GM12874 (cell line): ENCODE results near the gene CACNG5.

Experiments
- TF ChIP-seq, protein P1 (sequence below): IDR thresholded peaks from 2 replicates; pipeline ENCODE4 v1.5.1; 2011; ENCODE audit warnings: low read depth, mild to moderate bottlenecking, control low read depth, low read length, moderate library complexity; ENCODE audit not compliant: insufficient read depth

The CACNG5 gene

DNA sequence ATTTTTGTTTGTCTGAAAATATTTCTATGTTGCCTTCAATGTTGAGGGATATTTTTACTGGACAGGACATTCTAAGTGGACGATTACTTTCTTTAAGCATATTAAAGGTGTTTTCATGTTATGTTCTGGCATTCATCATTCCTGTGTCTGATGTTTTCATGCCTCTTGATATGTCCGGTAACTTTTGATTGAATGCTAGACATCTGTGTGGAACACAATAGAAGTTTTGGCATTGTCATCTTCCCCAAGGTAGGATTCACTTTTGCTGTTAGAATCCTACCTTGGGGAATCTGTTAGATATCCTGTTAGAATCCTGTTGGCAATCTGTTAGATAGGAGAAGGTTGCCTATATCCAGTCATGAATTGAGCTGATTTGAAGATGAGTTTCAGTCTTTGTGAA is 28.9 kb downstream of the CACNG5 start:
- TF ChIP-seq, protein P1, sequence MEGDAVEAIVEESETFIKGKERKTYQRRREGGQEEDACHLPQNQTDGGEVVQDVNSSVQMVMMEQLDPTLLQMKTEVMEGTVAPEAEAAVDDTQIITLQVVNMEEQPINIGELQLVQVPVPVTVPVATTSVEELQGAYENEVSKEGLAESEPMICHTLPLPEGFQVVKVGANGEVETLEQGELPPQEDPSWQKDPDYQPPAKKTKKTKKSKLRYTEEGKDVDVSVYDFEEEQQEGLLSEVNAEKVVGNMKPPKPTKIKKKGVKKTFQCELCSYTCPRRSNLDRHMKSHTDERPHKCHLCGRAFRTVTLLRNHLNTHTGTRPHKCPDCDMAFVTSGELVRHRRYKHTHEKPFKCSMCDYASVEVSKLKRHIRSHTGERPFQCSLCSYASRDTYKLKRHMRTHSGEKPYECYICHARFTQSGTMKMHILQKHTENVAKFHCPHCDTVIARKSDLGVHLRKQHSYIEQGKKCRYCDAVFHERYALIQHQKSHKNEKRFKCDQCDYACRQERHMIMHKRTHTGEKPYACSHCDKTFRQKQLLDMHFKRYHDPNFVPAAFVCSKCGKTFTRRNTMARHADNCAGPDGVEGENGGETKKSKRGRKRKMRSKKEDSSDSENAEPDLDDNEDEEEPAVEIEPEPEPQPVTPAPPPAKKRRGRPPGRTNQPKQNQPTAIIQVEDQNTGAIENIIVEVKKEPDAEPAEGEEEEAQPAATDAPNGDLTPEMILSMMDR = no peak

DNA sequence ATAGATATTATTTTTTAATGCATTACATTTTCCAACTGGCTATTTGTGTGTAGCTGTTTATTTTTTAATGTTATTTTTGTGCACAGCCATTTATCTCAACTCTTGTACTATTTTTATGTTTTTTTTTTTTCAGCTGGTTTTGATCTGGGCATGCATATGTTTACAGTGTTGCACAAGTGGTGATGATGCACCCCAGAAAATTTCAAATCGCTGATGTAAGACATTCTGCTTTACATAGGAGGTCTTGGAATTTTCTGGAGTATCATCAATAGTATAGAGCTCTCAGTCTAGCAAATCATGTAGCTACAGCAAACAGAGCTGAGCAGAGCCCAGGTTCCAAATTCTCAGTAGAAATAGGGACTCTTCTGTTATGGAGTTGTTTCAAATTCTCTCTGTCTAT is 30.2 kb downstream of the CACNG5 start:
- TF ChIP-seq, protein P1 = no peak

DNA sequence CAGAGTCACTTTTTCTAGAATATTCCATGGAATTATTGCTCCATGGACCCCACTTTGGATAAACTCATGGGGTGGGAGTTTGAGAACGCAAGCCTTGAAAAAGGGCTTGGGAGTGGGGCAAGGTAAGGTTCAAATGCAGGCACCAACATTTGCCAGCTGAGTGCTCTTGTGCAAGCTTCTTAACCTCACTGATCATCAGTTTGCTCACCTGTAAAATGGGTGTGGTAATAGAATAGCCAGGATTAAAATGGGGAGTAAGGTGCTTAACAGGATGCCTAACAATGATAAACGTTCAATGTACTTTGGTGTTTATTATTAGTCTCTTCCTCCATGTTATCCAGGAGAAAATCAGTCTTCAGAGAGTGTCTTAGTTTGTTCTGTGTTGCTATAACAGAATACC is 39.0 kb downstream of the CACNG5 start:
- TF ChIP-seq, protein P1 = no peak

DNA sequence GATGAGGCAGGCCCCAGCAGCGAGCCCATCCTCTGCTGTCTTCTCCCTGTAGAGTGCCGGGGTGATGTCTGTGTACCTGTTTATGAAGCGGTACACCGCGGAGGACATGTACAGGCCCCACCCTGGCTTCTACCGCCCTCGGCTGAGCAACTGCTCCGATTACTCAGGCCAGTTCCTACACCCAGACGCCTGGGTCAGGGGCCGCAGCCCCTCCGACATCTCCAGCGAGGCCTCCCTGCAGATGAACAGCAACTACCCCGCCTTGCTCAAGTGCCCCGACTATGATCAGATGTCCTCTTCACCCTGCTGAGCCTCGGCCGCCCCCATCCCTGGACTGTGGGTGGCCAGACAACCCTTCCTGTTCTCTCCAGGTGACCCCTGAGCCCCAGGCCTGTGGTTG is 50.0 kb downstream of the CACNG5 start:
- TF ChIP-seq, protein P1 = no peak

DNA sequence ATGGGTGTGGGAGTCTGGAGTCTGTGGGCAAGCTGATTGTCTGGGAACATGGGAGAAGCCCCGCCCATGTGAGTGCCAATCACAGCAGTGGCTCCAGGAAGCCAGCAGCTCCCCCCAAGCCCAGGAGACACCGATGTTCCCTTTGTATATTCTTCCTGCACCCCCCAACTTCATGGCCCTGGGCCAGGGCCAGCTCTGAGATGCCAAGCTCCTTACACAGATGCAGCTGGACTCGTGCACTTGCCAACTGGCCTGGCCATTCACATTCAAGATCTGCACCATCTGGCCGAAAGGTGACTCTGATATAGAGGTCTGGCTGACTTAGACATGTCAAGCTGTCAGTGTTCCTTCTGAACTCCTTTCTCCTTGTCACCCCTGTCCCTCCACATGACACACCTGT is 50.5 kb downstream of the CACNG5 start:
- TF ChIP-seq, protein P1 = no peak

DNA sequence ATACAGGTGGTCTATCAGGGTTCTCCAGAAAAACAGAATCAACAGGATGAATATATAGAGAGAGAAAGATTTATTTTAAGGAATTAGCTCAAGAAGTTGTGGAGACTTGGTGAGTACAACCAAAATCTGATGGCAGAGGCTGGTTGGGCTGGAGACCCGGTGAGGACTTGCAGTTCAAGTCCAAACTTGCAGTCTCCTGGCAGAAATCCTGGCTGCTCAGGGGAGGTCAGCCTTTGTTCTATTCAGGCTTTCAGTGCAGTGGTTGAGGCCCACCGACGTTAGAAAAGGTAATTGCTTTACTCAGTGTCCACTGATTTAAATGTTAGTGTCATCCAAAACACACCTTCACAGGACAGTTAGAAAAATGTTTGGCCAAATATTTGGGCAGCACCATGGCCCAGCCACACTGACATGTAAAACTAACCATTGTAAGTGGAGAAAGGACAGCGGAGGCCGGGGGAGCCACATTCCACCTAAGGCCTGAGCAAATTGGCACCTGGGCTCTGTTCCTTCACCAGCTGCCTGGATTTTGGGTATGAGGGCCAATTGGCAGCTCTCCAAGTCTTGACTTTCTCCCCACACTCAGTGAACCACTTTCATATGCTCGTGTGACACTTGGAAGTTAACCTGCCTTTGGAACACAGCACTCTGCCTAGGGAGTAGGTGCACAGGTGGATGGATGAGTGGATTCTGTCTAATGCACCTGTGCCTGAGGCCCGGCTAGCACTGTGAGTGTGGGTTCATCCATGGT is 54.7 kb downstream of the CACNG5 start:
- TF ChIP-seq, protein P1 = no peak

DNA sequence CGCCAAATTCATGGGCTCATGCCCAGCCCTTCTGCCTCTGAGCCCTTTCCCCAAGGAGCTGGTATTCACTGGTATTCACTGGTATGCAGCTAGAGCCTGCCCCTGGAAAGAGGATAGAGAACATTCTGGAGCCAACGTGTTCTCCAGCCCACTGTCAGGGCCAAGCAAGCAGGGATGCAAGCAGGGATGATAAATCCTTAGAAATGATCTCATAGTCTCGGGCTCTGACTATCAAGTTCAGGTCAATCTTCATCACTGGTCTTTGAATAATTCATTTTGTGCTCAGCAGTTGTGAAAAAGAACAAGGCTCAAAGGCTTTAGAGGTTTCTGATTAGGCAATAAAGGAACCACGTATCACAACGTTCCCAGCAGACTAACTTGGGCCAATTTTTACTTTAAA is 57.3 kb downstream of the CACNG5 start:
- TF ChIP-seq, protein P1 = no peak
